ENCODE results near the gene APOBEC2.
A peak's percentile ranks its signal among the peaks of the same experiment; 100 is the strongest.

APOBEC2 gene

GRCh38 chr6:41038205-41038604, 14.8 kb upstream of the APOBEC2 start:
- DNase-seq: no peak

DNA sequence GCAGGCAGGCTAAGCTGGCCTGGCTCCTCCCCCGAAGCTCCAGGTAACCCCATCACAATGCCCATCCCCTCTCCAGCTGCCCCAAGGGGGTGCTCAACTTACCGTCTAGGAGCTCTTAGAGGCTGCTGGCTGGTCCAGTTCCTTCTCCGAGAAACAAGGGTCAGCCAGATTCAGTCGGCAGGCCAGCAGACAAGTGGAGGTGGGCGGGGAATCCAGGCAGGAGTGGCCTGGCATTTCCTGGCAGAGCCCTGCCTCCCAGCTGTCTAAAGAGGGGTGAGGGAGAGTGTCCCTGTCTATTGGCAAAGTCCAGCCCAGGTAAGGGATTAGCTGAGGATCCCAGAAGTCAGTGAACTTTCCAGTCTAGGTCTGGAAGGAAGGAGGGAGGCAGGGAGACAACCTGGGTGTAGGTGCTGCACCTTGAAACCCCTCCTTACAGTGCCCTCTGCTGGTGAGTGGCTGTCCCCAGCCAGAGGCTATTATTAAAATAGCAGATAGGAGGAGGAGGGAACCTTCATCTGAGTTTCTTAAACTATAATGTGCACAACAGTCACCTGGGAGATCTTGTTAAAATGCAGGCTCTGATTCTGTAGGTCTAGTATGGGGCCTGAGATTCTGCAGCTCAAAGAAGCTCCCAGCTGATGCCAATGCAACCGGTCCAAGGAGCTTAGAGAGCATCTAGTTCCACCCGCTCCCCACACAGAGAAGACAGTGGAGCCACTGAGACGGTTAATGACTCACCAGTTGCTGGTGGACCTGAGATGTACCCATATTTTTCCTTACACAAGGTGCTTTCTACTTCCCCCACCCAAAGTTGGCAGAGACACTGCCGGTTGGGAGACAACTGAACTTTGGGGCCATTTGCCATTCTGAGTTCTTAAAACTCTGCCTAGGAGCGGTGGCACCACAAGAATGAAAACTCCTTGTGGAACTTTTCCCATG, 13.7 kb upstream of the APOBEC2 start, which contains the start of gene UNC5CL:
UNC5CL (minus strand) TSS at position 162 of the 939 bp plus-strand sequence. CDS start 4,147 bp downstream, outside the sequence.
- peak in 1 of 2 experiments; percentile 41 for DNase-seq

DNA sequence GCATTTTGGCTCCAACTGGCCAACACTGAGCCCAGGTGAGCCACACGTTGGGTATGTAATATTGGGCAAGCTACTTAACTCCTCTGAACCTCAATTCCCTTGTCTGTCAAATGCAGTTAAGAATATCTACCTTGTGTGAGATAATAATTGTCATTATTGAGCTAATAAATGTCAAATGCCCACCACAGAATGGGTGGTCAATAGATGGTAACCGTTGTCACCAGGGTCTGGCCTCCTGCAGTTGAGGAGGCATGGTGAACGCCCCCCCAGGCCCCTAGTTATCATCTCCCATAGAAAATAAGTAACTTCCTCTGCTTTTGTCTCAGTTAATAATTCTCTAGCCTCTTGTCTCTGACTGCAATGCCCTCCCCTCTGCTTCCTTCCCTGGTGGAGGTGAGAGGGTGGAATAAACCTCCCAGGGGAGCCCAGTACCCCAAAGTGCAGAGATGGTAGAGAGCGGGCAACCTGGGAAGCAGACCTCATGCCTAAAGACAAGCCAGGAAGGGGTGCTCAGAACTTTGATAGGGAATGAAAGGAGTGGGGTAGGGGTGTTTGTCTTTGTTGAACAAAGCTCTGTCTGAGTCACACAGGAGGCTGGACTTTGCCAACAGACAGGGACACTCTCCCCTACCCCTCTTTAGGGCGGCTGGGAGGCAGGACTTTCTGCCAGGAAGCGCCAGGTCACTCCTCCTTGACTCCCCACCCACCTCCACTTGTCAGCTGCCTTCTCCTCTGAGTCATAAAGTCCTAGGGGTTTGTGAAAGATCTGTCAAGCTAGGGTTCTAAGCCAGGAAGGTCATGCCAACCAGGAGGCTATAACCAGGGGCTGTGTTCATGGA, 12.7 kb upstream of the APOBEC2 start:
- no peak for DNase-seq

- no peak for DNase-seq
These were observed 12.0 kb upstream of the APOBEC2 start for GRCh38 chr6:41040940-41041536.

GRCh38 chr6:41042226-41043055, 10.6 kb upstream of the APOBEC2 start, which contains the start of gene TSPO2:
Gene TSPO2, plus strand, starts transcription at chr6:41042467. Its CDS starts 519 bp downstream, at chr6:41042986.
- DNase-seq: no peak

GRCh38 chr6:41043151-41043550, 9.9 kb upstream of the APOBEC2 start:
- DNase-seq: no peak

- no peak for DNase-seq
These were observed 7.3 kb upstream of the APOBEC2 start for GRCh38 chr6:41045664-41046063.

- no peak for DNase-seq
These were observed 6.9 kb upstream of the APOBEC2 start for GRCh38 chr6:41046084-41046483.

GRCh38 chr6:41047306-41047705, 5.7 kb upstream of the APOBEC2 start:
- DNase-seq: no peak

DNA sequence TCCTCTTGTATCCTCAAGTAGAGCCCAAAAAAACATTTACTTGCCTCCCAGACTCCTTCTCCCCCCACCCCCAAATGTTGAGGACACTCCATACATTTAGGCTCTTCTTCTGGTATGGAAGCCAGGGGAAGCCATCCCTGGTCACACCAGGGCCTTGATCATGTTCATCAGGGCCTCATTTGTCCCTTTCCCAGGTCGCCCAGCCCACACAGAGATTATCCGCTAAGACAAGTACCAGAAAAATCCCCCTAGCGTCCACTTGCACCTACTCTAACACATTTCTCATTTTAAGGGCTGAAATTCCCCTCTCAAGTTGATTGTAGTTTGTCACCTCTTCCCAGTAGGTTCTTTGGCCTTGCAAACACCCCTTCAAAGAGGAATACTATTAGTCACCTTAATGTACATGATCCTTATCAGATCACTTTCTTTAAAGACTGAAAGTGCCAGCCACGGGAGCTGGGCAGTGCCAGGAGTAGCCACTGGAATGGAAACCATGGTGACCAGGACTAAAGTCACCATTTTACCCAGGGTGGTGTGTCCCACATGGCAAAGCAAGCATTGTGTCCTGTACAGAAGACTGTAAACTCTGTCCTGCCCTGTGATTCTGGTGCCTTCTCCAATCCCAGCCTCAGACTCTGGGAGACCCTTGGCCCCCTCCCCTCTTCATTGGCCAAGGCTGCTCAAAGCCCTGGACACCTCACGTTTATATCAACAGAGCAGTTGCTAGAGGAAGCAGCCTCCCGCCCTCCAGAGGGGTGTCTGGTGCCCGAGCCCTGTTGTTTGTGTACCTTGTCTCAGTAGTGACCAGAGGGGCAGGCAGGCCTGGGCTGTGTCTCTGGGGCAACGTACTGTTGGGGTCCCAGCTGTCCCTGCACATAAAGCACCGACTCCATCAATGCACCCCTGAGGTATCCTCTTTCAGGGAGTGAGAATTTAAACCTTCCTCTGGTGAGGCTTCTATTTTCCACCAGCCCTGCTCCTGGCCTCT, 5.0 kb upstream of the APOBEC2 start:
- no peak for DNase-seq

GRCh38 chr6:41049521-41049920, 3.5 kb upstream of the APOBEC2 start:
- no peak for DNase-seq

DNA sequence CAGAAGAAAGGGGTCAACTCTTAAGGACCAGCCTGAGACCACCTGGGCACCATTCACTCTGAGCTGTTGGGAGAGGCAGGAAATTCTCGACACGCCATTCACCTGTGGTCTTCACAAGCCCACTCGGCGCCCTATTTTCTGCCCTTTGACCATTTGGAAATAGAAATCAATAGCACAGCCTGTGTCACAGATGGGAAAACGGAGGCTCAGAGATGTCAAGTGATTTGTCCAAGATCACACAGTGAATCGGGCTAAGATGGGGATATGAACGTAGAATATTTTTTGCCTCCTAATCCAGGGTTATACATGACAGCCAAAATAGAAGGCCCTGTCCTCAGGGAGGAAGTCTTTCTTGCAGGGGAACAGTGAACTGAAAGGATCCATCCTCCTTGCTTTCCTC, 3.0 kb upstream of the APOBEC2 start:
- no peak for DNase-seq

DNA sequence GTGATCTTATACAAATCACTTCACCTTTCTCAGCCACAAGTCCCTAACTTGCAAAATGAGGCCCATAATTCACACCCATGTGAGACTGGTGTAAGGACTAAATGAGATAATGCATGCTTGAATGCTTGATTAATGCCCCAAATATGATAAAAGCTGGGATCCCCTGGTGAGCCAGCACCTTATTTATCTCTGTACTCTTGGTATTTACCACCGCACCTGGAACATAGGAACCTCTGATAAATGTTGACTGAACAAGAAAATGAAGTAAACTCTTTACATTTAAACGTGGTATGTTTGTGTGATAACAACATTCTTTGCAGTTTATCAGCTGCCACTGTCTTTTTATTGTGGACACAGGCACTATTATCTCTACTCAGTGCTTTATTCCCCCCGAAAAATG, 2.5 kb upstream of the APOBEC2 start:
- DNase-seq: no peak

GRCh38 chr6:41051873-41052272, 1.1 kb upstream of the APOBEC2 start:
- no peak for DNase-seq

DNA sequence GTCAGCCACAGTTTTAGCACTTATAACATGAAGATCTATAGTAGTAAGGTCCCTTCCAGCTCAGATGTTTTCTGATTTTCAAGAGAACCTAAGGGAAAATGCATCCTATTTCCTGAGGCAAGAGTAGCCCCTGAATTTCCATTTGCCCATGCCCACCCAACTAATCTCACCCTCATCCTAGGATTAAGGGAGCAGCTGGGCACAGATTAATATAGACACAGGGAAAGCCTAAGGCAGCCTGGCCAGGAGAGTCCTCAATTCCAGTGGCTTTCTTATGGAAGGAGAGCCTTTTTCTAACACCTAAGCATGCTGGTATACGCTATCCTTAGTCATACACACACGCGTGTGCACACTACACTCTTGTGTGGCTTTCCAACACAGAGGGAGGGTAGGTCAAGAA, 1.5 kb downstream of the APOBEC2 start:
- no peak for DNase-seq

GRCh38 chr6:41055149-41055548, 2.1 kb downstream of the APOBEC2 start:
- DNase-seq: peak; percentile 10 to 13

- DNase-seq: no peak
These were observed 3.9 kb downstream of the APOBEC2 start for GRCh38 chr6:41056768-41057490.

GRCh38 chr6:41058783-41059181, 5.8 kb downstream of the APOBEC2 start:
- DNase-seq: no peak

DNA sequence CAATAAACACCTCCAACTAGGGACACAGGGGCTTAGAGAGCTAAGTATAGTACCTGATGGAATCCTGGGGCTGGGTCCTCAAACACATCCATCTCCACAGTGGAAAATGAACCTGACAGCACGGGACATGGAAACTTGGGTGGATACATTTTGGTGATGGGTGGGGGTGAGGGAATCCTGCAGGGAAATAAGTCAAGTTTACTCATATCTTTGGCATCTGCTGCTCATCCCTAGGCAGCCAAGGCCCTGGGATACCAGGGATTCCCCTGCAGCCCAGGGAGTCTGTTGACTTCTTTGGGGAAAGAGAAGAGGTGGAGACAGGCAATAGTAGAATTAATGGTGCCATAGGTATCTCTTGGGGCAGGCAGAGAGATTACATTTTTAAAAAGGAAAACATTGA, 6.6 kb downstream of the APOBEC2 start:
- DNase-seq: no peak

DNA sequence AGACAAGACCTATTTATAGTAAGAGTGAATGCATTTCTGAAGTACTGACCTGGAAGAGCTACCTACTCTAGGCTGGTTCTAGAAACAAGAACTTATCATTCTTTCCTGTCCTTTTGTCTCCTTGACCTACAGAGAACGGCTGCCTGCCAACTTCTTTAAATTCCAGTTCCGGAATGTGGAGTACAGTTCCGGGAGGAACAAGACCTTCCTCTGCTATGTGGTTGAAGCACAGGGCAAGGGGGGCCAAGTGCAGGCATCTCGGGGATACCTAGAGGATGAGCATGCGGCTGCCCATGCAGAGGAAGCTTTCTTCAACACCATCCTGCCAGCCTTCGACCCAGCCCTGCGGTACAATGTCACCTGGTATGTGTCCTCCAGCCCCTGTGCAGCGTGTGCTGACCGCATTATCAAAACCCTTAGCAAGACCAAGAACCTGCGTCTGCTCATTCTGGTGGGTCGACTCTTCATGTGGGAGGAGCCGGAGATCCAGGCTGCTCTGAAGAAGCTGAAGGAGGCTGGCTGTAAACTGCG, 8.3 kb downstream of the APOBEC2 start:
- DNase-seq: no peak

All from NCI-H187 (cell line).